GM23248 (cell line): ENCODE data around the gene HMG20A.

Source experiments
- EZH2 ChIP-seq: fragments of 200-600 bp; sonication (generic); IDR thresholded peaks from 2 replicates; pipeline ENCODE4 v1.6.1; 2018; ENCODE audit warnings: antibody characterized with exemption, mild to moderate bottlenecking; ENCODE audit not compliant: insufficient read depth, poor library complexity, severe bottlenecking
- EZH2phosphoT487 ChIP-seq: fragments of 200-600 bp; sonication (generic); IDR thresholded peaks from 2 replicates; pipeline ENCODE4 v1.6.1; 2018; ENCODE audit warnings: antibody characterized with exemption, moderate library complexity, mild to moderate bottlenecking, low read depth; ENCODE audit not compliant: insufficient read depth

DNA sequence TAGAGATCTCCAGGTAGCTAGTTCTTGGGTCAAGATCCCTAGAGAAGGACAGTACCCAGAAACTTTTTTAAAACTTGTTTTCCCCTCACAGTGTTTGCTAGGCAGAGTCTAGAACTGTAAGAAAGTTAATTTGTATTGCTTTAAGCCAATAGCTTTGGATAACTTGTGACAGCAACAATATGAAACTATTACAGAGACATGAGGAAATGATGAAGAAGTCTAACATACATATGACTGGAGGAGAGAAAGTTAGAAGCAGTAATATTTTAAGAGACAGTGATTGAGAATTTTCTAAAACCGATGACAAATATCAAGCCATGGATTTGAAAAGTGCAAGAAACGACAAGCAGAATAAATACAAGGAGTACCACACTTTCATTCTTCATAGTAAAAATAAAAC, 10.0 kb downstream of the HMG20A start:
- no peak for TF ChIP-seq EZH2
- no peak for TF ChIP-seq EZH2phosphoT487
